GOT3 (cell line): ENCODE measurements around the gene MEF2A.
"Not testable (repeated sequence)": the region's sequence is repeated elsewhere in the genome, so short reads cannot be mapped to it uniquely, and the experiment has no call there.

ENCODE experiments used
- DNase-seq: peaks from one replicate; lab custom pipeline; 2025; ENCODE audit warnings: mixed read lengths; lab: John Stamatoyannopoulos, UW

The MEF2A gene

DNA sequence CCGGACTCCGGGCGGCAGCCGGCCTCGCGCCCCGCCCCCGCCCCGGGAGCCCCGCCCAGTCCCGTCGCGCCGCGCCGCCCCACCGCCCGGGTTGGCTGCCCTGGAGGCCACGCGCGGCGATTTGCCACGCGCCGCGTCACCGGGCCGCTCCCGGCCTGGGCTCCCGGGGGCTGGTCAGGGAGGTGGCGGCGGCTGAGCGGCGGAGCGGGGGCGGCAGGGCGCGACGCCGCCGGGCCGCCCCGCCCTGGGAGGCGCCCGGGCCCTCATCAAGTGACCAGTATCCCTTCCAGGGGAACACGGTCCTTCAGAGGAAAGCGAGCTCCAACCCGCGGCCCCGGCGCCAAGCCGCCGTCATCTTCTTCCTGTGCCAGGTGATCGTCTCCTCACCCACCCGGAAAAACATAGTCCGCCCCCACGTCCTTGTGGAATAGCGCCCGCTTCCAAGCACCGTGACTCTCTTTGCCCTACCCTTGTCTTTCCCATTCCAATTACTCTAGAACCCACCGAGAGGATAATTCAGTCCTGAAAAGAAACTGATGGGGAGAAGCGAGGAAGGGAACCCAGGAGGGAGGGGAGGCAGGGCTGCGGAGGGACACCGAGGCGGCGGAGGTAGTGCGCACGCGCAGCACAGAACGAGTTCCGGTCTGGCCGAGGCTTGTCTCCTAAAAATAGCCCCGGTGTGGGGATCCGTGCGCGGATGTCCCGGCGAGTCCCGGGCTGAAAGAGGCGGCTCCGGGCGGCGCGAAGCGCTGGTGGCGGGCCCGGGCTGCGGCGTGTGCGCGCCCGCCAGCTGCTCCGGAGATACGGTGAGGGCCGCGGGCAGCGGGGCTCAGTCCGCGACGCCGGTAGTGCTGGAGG is at the start of gene MEF2A:
Gene MEF2A, plus strand, starts transcription at position 686 of the 858 bp plus-strand sequence. CDS start 67,136 bp downstream, outside the sequence.
- peak; percentile 74 for DNase-seq

DNA sequence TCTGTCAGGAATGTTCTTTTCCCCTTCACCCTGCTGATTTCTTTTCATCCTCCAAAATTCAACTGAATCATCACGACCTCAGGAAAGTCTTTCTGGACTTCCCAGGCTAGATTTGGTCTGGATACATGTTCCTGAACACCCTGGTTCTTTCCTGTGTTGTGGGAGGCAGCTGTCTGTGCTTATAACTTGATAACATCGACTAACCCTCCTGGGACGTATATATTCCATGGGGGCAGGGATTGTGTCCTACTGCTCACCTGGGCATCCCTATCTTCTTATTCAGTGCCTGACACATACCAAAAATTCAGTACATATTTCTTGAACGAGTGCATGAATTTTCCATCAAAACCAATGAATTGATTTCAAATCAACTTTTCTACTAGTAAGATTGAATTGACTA is 47.6 kb upstream of the MEF2A start:
- no peak for DNase-seq

DNA sequence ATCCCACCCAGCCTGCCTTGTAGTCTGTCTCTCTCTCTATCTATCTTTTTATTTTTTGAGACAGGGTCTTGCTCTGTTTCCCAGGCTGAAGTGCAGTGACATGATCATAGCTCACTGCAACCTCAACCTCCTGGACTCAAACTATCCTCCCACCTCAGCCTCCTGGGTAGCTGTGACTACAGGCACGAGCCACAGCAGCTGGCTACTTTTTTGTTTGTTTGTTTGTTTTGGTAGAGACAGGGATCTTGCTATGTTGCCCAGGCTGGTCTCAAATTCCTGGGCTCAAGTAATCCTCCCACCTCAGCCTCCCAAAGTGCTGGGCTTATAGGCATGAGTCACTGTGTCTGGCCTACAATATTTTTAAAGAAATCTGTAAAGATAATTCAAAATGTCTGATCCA is 46.4 kb upstream of the MEF2A start:
- DNase-seq = not testable (repeated sequence)

DNA sequence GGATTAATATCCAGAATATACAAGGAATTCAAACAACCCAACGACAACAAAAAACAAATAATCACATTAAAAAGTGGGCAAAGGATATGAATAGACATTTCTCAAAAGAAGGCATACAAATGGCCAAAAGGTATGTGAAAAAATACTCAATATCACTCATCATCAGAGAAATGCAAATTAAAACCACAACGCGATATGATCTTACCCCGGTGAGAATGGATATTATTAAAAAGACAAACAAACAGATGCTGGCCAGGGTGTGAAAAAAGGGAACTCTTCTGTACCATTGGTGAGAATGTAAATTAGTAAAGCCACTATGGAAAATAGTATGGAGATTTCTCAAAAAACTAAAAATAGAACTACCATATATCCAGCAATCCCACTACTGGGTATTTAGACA is 43.5 kb upstream of the MEF2A start:
- no peak for DNase-seq

DNA sequence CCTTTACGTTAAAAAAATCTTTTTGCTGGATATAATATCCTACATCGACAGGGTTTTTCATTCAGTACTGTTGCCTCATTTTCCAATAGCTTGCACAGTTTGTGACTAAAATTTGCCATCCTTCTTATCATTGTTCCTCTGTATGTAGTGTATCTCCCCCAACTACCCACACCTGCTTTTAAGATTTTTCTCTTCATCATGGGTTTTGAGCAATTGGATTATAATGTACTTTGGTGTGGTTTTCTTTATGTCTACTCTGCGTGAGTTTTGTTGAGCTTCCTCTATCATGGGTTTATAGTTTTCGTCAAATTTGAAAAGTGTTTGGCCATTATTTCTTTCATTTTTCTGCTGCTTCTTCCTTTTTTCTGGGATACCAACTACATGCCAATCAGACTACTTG is 39.6 kb upstream of the MEF2A start:
- no peak for DNase-seq

DNA sequence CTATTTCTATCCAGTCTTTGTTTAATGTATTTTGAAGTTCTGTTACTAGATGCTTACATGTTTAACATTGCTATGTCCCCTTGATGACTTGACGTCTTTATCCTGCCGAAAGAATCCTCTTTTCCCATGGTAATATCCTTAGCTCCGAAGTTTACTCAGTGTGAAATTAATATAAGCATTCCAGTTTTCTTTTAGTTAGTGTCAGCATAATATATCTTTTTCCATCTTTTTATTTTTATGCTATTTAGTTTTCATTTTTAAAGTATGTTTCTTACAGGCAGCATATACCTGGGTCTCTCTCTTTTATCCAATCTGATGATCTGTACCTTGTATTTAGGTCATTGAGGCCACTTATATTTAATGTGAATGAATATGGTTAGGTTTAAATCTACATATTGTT is 39.1 kb upstream of the MEF2A start:
- DNase-seq = no peak

DNA sequence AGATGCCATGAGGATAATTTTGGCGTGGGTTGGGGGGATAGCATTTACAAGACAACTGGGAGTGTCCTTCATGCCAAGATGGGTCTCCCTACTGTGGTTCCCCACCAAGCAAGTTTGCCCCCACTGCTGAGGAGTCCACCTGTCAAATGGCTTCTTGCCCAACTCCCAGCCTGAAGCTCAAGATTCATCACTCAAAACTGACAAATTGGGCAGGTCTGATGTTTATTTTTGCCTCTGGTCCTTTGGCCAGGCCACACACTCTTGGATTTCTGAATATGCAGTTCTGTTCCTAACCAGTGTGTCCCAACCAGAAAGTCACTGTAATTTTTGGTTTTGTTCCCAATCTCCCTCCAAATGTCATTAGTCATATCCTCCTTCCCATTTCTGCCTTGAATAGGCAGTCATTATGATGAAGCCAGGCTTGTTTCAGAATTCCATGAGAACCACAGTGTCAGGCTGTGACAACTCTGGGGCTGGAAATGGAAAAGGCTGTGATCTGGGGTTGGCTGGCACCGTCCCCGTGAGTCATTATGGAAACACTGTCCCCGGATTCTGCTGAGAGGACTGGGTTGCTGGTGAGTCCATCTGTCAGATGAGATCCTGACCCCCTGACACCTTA is 29.3 kb upstream of the MEF2A start:
- no peak for DNase-seq

DNA sequence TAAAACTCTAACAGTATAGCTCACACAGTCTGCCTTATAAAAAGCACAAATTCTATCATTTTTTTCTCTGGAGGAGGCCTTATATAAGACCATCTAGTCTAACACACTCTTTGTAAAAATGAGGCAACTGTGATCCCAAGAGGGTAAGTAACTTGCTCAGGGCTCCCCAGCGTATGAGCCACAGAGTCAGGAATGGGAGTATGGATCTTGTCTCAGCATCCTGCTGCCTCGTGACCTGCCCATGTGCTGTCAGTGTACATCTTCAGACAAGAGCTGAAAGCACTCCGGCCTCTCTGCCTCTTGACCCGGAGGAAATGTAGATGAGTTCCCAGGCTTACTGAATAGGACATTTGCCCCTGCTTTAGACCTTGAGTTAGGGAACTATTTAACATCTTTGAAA is 28.4 kb upstream of the MEF2A start:
- no peak for DNase-seq

DNA sequence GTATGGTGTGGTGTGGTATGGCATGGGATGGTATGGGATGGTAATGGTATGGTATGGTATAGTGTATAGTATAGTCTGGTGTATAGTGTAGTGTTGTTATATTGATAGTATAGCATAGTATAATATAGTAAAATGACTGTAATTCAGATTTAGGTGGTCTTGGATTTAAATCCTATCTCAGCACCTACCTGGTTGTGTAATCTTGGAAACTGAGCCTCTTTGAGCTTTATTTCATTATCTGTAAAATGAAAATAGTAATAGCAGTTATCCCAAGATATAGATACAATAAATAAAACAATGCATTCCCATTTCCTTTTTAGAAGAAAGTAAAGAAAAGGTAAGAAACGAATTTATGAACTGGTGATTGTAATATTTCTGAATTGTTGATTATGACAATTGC is 27.5 kb upstream of the MEF2A start:
- no peak for DNase-seq

DNA sequence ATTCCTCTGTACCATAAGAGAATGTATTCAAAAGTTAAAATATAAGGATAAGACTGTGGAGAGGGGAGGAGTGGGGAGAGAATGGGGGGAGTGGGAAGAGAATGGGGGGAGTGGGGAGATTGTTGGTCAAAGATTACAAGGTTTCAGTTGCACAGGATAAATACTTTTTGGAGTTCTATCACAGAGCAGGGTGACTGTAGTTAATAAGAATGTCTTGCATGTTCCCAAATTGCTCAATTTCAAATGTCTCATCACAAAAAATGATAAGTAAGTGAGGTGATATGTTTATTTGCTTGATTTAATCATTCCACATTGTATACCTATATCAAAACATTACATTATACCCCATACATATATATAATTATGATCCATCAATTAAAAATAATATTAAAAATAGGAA is 23.0 kb upstream of the MEF2A start:
- no peak for DNase-seq

DNA sequence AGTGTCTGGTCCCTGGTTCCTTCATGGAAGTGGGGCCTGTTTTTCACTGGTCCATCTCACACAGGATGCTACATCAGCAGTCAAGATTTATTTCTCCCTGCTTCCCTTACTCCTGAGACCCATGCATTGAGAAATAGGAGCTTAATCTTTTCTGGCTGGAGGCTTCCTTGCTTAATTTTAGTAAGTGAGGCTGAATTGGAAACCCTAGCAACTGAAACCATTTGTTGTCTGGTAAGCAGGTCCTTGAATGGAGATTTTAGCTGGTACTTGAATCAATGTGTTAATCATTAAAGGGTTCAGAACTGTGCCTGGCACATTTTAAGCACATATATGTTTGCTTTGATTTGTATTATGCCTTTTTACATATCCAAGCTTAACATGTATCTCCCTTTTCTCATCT is 20.2 kb upstream of the MEF2A start:
- no peak for DNase-seq

DNA sequence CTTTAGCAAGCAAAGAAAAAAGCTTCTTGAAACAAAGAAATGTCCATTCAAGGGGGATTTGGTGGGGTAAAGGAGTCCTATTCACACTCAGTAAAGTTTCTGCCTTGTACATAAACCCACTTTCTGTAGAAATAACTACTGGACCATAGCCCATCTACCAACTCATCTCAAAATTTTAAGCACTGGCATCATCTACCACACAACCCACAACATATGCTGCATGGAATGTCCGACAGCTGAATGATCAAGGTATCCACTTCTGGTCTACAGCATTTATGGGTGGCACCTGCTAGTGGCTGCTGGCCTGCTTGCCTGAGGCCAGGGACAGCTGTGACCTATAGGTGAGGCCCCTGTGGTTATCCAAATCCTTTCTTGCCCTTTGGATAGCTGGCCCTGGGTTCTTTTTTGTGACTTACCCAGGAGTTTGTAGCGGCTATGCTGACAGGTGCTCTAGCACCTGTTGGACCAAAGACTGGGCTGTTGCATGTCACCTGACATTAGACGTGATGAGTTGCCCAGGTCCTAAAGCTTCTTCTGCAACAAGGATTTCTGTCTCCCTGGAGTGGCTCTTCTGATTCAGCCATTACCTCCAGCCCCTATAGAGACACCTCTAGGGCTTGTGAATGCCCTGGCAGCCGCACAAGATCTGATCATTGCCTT is 19.2 kb upstream of the MEF2A start:
- DNase-seq = no peak

DNA sequence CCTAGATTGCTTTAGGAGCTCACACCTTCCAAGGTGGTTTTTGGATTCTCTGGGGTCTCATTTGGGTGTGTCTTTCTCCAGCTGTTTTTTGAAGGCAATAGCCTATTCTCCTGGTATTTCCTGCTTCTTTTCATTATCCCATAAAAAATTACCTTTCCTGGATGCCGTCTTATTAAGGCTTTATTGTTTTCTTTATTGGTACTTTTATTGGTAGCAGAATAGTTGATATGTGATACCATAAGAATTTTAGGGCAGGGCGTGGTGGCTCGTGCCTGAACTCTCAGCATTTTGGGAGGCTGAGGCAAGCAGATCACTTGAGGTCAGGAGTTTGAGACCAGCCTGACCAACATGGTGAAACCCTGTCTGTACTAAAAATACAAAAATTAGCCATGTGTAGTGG is 18.3 kb upstream of the MEF2A start:
- no peak for DNase-seq

DNA sequence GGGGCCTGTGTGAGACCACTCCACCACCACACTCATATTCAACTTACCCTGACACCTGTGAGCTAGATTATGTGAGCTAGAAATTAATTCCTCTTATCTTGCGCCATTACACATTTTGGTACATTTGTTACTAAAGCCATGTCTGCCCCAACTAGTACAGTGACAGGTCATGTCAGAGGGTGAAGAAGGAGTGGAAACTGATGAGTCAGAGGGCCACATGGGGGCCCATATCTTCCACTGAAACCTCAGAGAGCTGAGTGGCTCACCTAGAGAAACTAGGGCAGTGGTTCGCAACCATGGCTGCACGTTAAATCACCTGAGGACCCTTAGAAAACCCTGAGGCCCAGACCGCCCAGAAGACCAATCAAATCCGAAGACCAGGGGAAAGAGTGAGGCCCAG is 15.7 kb upstream of the MEF2A start:
- no peak for DNase-seq

DNA sequence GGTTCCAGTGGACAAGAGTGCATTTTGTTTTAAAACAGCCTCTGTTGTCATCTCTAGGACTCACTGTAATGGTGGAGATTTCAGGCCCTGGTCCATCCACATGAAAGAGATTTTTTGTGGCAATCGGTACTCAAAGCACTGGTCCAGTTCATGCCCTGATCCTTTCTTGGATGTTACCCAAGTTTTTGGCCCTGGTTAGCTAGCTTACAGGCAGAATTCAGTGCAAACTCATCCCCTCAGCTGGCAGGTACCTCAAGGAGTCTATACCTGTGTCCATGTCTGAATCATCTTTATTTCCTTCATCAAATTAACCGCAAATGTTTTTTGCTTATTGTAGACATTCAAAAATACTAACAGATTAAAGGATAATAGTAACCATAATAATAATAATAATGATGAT is 13.7 kb upstream of the MEF2A start:
- no peak for DNase-seq

DNA sequence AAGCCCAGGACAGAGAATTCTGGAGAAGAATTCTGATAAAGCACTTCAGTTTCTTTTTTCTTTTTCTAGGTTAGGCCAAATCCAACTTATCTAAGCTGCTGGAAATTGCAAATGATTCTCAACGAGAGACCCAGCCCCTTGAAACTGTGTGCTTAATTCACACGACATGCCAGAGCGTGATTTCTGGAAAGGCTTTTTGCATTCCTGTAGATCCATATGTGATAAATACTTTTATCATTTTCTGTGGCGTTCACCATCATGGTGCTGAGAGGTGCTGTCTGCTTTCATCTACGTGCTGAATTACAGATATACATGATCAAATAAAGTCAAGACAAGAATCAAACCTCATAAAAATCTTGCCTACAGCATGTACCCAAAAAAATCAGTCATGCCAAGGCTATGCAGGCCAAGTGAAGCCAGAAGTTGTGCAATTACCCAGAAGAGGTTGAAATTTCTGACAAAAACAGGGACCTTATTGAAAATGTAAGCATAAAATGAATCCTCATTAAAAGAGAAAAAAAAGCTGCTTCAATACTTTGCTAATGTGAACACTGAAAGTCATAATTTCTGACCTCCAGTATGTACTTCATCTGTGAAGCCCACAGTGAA is 10.8 kb upstream of the MEF2A start:
- no peak for DNase-seq

DNA sequence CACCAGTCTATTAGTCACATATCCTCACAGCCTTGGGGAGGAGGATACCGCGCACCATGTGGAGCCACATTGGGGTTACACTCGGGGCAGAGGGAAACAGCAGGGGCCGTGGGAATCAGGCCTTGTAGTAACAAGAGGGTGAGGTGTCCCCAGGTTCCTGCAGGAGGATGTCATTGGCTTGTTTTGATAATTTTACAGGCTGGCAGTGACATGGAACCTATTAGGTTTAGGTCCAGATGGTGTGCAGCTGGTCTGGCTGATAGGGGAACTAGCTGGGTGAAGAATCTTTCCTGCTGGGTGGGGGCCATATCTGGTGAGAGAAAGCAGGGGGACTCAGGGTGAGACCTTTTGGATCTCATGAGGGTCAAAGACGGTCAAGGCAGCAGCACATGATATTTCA is 9.8 kb upstream of the MEF2A start:
- no peak for DNase-seq

DNA sequence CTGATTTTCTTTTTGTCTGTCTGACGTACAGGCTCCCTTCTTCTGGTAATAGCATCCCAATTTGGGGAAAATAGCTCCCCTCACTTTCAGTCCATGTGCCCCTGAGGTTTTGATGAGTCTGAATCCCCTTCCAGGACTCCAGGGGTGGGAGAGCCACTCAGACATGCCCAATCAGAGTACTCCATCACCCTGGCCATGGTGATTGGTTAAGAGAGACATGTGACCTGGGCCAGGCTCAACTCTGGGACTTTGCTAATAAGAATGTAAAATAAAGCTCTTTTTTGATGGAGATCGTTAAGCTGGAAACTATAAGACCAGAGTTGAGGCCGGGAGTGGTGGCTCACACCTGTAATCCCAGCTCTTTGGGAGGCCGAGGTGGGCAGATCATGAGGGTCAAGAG is 9.2 kb upstream of the MEF2A start:
- DNase-seq = no peak

DNA sequence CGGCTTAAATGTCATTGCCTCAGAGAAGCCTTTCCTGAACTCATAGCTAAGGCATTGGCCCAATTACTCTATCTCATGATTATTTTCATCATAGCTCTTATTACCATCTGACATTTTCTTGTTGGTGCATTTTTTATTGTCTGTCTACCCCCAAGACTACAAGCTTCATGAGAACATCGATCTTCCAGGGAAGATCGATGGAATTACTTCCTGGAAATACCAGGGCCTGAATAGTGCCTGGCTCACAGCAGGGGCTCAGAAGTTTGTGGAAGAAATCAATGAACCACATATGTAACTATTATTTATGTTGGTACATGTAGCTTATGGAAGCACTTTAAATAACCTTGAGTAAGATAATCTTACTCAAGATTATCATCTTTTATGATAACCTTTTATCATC is 7.7 kb upstream of the MEF2A start:
- DNase-seq = no peak

DNA sequence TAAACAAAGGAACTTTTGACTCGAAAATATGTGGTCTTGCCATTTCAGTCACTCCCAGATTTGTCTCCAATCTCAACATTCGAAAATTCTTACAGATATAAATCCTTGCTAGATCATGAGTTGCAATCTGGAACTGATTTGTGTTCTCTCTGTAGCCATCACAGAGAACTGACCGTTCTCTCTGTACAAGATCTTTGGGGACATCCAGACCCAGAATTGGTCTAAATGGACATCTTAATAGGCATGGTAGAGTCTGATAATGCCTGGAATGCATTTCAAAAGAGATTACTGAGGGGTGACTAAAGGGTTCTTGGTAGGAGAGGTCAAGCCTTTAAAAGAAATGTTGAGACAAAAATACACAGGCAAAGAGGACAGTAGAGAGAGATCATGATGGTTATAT is 7.2 kb upstream of the MEF2A start:
- DNase-seq = no peak

DNA sequence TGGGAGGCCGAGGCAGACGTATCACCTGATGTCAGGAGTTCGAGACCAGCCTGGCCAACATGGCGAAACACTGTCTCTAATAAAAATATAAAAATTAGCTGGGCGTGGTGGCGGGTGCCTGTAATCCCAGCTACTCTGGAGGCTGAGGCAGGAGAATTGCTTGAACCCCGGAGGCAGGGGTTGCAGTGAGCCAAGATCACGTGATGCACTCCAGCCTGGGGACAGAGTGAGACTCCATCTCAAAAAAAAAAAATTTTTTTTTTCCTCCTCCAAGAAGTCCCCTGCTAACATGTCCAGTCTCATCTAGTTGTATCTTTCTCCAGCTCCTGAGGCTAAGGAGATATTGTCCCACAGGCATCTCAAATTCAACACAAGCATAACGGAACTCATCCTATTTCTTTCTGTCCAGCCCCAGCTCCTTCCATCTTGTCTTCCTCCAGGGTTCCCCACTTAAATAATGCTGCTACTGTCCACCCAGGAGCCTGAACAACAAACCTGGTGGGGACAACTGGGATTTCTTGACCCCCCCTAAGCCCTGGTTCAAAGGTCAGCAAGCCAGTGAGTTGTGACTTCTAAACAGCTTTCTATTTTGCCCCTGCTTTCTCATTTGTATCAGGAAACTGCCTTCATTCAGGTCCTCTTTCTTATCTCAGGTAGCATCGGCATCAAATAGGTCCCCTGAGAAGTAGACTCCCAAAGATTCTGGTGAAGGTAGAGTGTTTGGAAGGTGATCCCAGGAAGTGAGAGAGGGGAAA is 4.1 kb upstream of the MEF2A start:
- DNase-seq = no peak

DNA sequence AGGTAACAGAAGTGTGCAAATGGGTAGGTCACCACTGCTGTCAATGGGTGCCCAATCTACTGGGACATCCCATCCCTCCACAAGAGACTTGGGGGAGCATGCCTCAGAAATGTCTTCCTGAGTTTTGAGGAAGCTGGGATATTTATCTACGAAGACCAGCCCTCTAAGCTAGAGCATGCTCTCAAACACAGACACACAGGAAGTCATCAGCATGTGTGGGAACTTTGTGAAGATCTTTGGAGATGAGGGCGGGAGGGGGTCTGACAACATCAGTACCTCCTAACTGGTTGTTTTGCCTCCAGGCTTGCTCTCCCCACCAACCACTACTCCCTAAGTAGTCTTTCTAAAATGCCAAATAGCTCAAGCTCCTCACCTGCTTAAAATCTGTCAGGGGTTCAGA is 3.5 kb upstream of the MEF2A start:
- DNase-seq = no peak
